H1 (cell line): Measurements from ENCODE around the gene TIGD6. TPM values are rescaled to one million over a fixed set of nuclear protein-coding genes. Genes with fewer than 3 reads are reported as not detected.
A peak's percentile ranks its signal among the peaks of the same experiment; 100 is the strongest.

Experiments
- CTCF ChIA-PET: fragments of 300-600 bp; sonication (Branson Sonifier 250); formaldehyde crosslinking; loops from one replicate; lab custom pipeline; 2021; ENCODE audit not compliant: partially characterized antibody; lab: Charles Lee
- POLR2A ChIA-PET: fragments of 300-600 bp; sonication (Branson Sonifier 250); formaldehyde crosslinking; loops from one replicate; lab custom pipeline; 2021; ENCODE audit warnings: inconsistent platforms; ENCODE audit not compliant: partially characterized antibody; lab: Charles Lee
- DNase-seq, 2 experiments: peaks; one replicate each; pipeline versions ENCODE4 v3.0.0 to v3.0.0-alpha.2; 2010 to 2022; ENCODE audit warnings: low spot score in 2 of 2, low read depth in 1 of 2, mixed read lengths in 1 of 2
- FAIRE-seq: peaks from 2 replicates; lab custom pipeline; 2011; peaks lifted over from hg19 to GRCh38; lab: Jason Lieb, UNC
- H2AFZ ChIP-seq: 2 replicates; pipeline ENCODE4 v1.8.1; 2012; ENCODE audit warnings: low read length, inconsistent platforms
- H2AK5ac ChIP-seq: 2 replicates; pipeline ENCODE4 v1.6.1; 2013; ENCODE audit warnings: low read depth, low read length
- H2BK120ac ChIP-seq: replicated peaks from 2 replicates; pipeline ENCODE3; 2013; ENCODE audit warnings: low read depth, low read length, inconsistent platforms
- H2BK12ac ChIP-seq: 2 replicates; pipeline ENCODE4 v1.6.1; 2013; ENCODE audit warnings: low read depth, low read length
- H2BK15ac ChIP-seq: 2 replicates; pipeline ENCODE4 v1.6.1; 2013; ENCODE audit warnings: low read length
- H2BK20ac ChIP-seq: 2 replicates; pipeline ENCODE4 v1.6.1; 2013; ENCODE audit warnings: low read length
- H2BK5ac ChIP-seq: 2 replicates; pipeline ENCODE4 v1.6.1; 2013; ENCODE audit warnings: low read depth, low read length
- H3K14ac ChIP-seq: 2 replicates; pipeline ENCODE4 v1.6.1; 2013; ENCODE audit warnings: inconsistent platforms; ENCODE audit not compliant: insufficient read length
- H3K18ac ChIP-seq: 2 replicates; pipeline ENCODE4 v1.6.1; 2013; ENCODE audit warnings: low read length; ENCODE audit errors: extremely low read depth
- H3K23ac ChIP-seq: 2 replicates; pipeline ENCODE4 v1.6.1; 2013; ENCODE audit warnings: inconsistent platforms; ENCODE audit not compliant: insufficient read length
- H3K23me2 ChIP-seq: 2 replicates; pipeline ENCODE4 v1.6.1; 2013; ENCODE audit warnings: low read depth, low read length
- H3K27ac ChIP-seq: 2 replicates; pipeline ENCODE4 v1.6.1; 2011; ENCODE audit warnings: low read depth, low read length, inconsistent platforms
- H3K27me3 ChIP-seq, 4 experiments: replicated peaks in 1 of 4; 1 replicate in 1 of 4; 2 replicates in 3 of 4; pipeline versions ENCODE4 v1.6.1 to v1.8.1; 2011 to 2013; ENCODE audit warnings: low read length in 3 of 4, mild to moderate bottlenecking in 3 of 4, inconsistent platforms in 2 of 4, mixed read lengths in 2 of 4, moderate library complexity in 1 of 4; ENCODE audit not compliant: control insufficient read depth in 3 of 4, insufficient read depth in 3 of 4; ENCODE audit errors: extremely low read depth in 1 of 4
- H3K36me3 ChIP-seq, 4 experiments: 2 replicates each; pipeline versions ENCODE4 v1.6.1 to v1.8.1; 2011 to 2013; ENCODE audit warnings: mild to moderate bottlenecking in 4 of 4, low read length in 3 of 4, moderate library complexity in 2 of 4, control low read depth in 1 of 4, inconsistent platforms in 1 of 4; ENCODE audit not compliant: insufficient read depth in 4 of 4, control insufficient read depth in 2 of 4
- H3K4ac ChIP-seq: replicated peaks from 2 replicates; pipeline ENCODE3; 2013; ENCODE audit warnings: low read length, low read depth, mixed read lengths, inconsistent platforms; ENCODE audit not compliant: insufficient read length
- H3K4me1 ChIP-seq, 4 experiments: replicated peaks in 1 of 4; 1 replicate in 1 of 4; 2 replicates in 3 of 4; pipeline versions ENCODE4 v1.6.1 to v1.8.1; 2011 to 2013; ENCODE audit warnings: low read length in 3 of 4, inconsistent platforms in 2 of 4, mixed read lengths in 1 of 4; ENCODE audit not compliant: insufficient read depth in 4 of 4, control insufficient read depth in 3 of 4
- H3K4me2 ChIP-seq, 2 experiments: 2 replicates each; pipeline versions ENCODE4 v1.6.1 to v1.8.1; 2011 to 2013; ENCODE audit warnings: low read depth in 2 of 2, low read length in 2 of 2, control low read depth in 1 of 2, inconsistent platforms in 1 of 2, mild to moderate bottlenecking in 1 of 2; ENCODE audit not compliant: insufficient read depth in 1 of 2
- H3K4me3 ChIP-seq, 4 experiments: fragments of 200-600, 300-600 bp in 1 of 4; sonication (generic), shearing (Covaris generic), sonication (Bioruptor Twin) in 1 of 4; 2 replicates each; pipeline versions ENCODE4 v1.5.1 to v1.8.1; 2011 to 2016; ENCODE audit warnings: low read length in 4 of 4, low read depth in 3 of 4, control low read depth in 2 of 4, inconsistent platforms in 2 of 4, mild to moderate bottlenecking in 2 of 4, mixed read lengths in 1 of 4, moderate library complexity in 1 of 4; ENCODE audit not compliant: insufficient read depth in 2 of 4; ENCODE audit errors: extremely low read depth in 1 of 4
- H3K56ac ChIP-seq: replicated peaks from 2 replicates; pipeline ENCODE3; 2013; ENCODE audit warnings: low read depth, mild to moderate bottlenecking, mixed read lengths, low read length, inconsistent platforms; ENCODE audit not compliant: insufficient read length
- H3K79me1 ChIP-seq: 2 replicates; pipeline ENCODE4 v1.6.1; 2013; ENCODE audit warnings: low read depth, low read length, control low read depth
- H3K79me2 ChIP-seq, 2 experiments: 2 replicates each; pipeline versions ENCODE4 v1.6.1 to v1.8.1; 2012 to 2013; ENCODE audit warnings: low read length in 2 of 2, mild to moderate bottlenecking in 2 of 2, inconsistent platforms in 1 of 2; ENCODE audit not compliant: insufficient read depth in 2 of 2, control insufficient read depth in 1 of 2
- H3K9ac ChIP-seq, 4 experiments: replicated peaks in 1 of 4; 1 replicate in 1 of 4; 2 replicates in 3 of 4; pipeline versions ENCODE4 v1.6.1 to v1.8.1; 2011 to 2013; ENCODE audit warnings: low read depth in 3 of 4, low read length in 3 of 4, control low read depth in 2 of 4, mild to moderate bottlenecking in 2 of 4, moderate library complexity in 2 of 4, inconsistent platforms in 1 of 4; ENCODE audit errors: extremely low read depth in 1 of 4
- H3K9me3 ChIP-seq, 2 experiments: 2 replicates each; pipeline versions ENCODE4 v1.6.1 to v1.8.1; 2012 to 2013; ENCODE audit warnings: mild to moderate bottlenecking in 2 of 2, moderate library complexity in 2 of 2, control low read depth in 1 of 2, inconsistent platforms in 1 of 2, low read depth in 1 of 2, low read length in 1 of 2, mixed read lengths in 1 of 2; ENCODE audit not compliant: insufficient read depth in 2 of 2
- H4K20me1 ChIP-seq, 2 experiments: replicated peaks in 1 of 2; 2 replicates each; pipeline versions ENCODE3 to v1.8.1; 2011 to 2013; ENCODE audit warnings: inconsistent platforms in 2 of 2, low read length in 2 of 2, mild to moderate bottlenecking in 1 of 2; ENCODE audit not compliant: insufficient read depth in 2 of 2, control insufficient read depth in 1 of 2
- H4K5ac ChIP-seq: 2 replicates; pipeline ENCODE4 v1.6.1; 2013; ENCODE audit warnings: low read length, low read depth, mixed read lengths, inconsistent platforms; ENCODE audit not compliant: insufficient read length
- H4K8ac ChIP-seq: 2 replicates; pipeline ENCODE4 v1.8.0; 2013; ENCODE audit warnings: mild to moderate bottlenecking, moderate library complexity, low read length, inconsistent platforms; ENCODE audit not compliant: insufficient read depth; ENCODE audit errors: extremely low read depth
- H4K91ac ChIP-seq: replicated peaks from 2 replicates; pipeline ENCODE3; 2013; ENCODE audit warnings: low read length, mixed read lengths, inconsistent platforms; ENCODE audit not compliant: insufficient read length
- CTCF ChIP-seq, 3 experiments: IDR thresholded peaks; 1 replicate in 2 of 3; 2 replicates in 1 of 3; pipeline versions ENCODE4 v1.5.1 to v1.6.1; 2011; ENCODE audit warnings: low read length in 3 of 3, mild to moderate bottlenecking in 3 of 3, inconsistent platforms in 2 of 3, low read depth in 1 of 3, moderate library complexity in 1 of 3; ENCODE audit not compliant: insufficient read depth in 1 of 3; ENCODE audit errors: control extremely low read depth in 1 of 3
- RAD21 ChIP-seq, 2 experiments: IDR thresholded peaks in 1 of 2; conservative IDR thresholded peaks in 1 of 2; 2 replicates each; pipeline ENCODE4 v1.6.1; 2011; ENCODE audit warnings: low read depth in 2 of 2, low read length in 2 of 2, improper control_type of control experiment in 1 of 2, inconsistent platforms in 1 of 2, mild to moderate bottlenecking in 1 of 2, moderate library complexity in 1 of 2
- ZNF274 ChIP-seq: IDR thresholded peaks from 2 replicates; pipeline ENCODE4 v1.7.0; 2012; ENCODE audit warnings: low read length, borderline replicate concordance; ENCODE audit errors: extremely low read depth
- WGBS, 2 experiments: shearing (Covaris generic) in 1 of 2; methylation state at CpG; one replicate each; pipeline versions ENCODE4 v1.1.6 to v1.1.7; 2013 to 2015; ENCODE audit warnings: low lambda C conversion rate in 2 of 2, mixed read lengths in 2 of 2, inconsistent platforms in 1 of 2, low coverage in 1 of 2, missing lambda C conversion rate in 1 of 2; ENCODE audit not compliant: insufficient replicate concordance in 2 of 2, insufficient coverage in 1 of 2, insufficient read length in 1 of 2; ENCODE audit errors: extremely low coverage in 1 of 2, missing lambda C conversion rate in 1 of 2; 5-methylcytosine and 5-hydroxymethylcytosine counted together
- polyA plus RNA-seq, 7 experiments: library from polyadenylated mRNA; depleted of rRNA in 3 of 7; stranded (reverse) in 5 of 7; unstranded in 2 of 7; fragments of >200 nt in 5 of 7; fragments of 200-250 nt in 2 of 7; gene quantifications; 1 replicate in 5 of 7; 2 replicates in 1 of 7; 4 replicates in 1 of 7; pipeline versions ENCODE4 v1.2.1 to v1.2.3, GENCODE V29; 2011 to 2013; ENCODE audit warnings: missing spikeins in 2 of 7, mixed read lengths in 2 of 7
- total RNA-seq: library from RNA; stranded (reverse); fragmentation: NEBNext Ultra II Directional; extraction: Animal tissue kit (Norgen Biotek cat#: 25700); gene quantifications from 2 replicates; pipeline ENCODE4 v1.2.1, GENCODE V29; 2021

Gene TIGD6
- total and polyA plus RNA-seq, 2 of the 8 experiments (the other 6 are each of a cell fraction or from before 2014, with no cell fraction given): 1.3 to 2.4 TPM

DNA sequence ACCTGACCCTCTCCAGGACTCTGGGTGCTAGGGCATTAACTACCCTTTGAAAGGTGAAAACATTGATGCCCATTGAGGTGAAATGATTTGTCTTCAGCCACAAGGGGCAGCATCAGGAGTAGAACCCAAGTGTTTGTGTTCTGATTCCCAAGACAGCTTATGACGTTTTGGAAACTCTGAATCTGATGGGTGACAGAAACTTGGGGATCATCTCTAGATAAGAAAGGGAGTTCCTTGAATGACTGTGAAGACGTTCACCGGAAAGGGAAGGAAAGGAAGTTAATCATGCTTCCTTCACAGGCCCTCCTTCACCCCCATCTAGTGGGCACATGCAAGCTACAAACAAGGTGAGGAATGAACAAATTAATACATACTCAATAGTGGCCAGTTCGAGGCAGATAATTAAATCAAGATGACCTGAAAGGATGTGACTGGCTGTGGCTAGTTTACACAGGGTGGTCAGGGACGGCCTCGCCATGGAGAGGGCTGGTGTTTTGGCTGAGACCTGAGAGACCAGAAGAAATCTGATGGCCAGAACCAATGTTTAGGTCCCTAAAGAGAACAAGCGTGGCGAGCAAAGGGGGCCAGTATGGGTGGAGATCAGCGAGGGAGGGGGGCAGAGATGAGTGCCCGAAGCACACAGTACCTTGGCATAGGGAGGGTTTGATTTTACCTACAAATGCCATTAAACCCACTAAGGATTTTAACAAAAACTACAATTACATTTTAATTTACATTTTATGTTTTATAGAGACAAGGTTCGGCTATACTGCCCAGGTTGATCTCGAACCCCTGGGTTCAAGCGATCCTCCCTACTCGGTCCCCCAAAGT is 40.8 kb downstream of the TIGD6 start:
- peak overlapping the region; percentile 49; the same call in 1 of the 2 replicates for H2BK5ac ChIP-seq
- H3K27ac ChIP-seq: 0 out of 2 replicates have a peak overlapping the region, but pooled peaks have one; percentile 26
- peaks cover 0 to 5% (median 1%) of the 10 kb centered on the region in 4 experiments; a peak in 3 of 7 replicates for H3K27me3 ChIP-seq
- FAIRE-seq (peak; percentile 48), DNase-seq (peak in 1 of 2 experiments; percentile 52)
- POLR2A ChIA-PET: interaction anchor here (0.8 to 1.7 kb wide), 3 partner anchors 42 to 123 kb away, joined by 3 to 4 read pairs (median 3); no protein-coding TSS in a partner anchor
- H2BK120ac ChIP-seq: no peak overlapping the region
- no peak overlapping the region for H3K18ac ChIP-seq
- peak overlapping the region; percentile 71 to 95 for H3K4me2 ChIP-seq
- no peaks in the 10 kb centered on the region for H3K79me2 ChIP-seq
- no peak overlapping the region for H3K14ac ChIP-seq
- no peak overlapping the region; the same call in 1 of the 2 replicates for H2BK15ac ChIP-seq
- no peak overlapping the region for H4K91ac ChIP-seq
- H3K9ac ChIP-seq: peak overlapping the region in 1 of 4 experiments; percentile 53; a peak in 2 of 7 replicates
- peaks cover 9% of the 10 kb centered on the region for H3K23me2 ChIP-seq
- H2BK20ac ChIP-seq: no peak overlapping the region
- 40% methylated on average over 14 of the region's 14 CpGs; no CpG with 5 or more reads in 1 of the 2 experiments for WGBS, 2 experiments
- H4K5ac ChIP-seq: no peak overlapping the region
- no peaks in the 10 kb centered on the region for H3K79me1 ChIP-seq
- peaks cover 0 to 8% (median 5%) of the 10 kb centered on the region in 4 experiments; a peak in 4 of 7 replicates for H3K4me1 ChIP-seq
- H3K36me3 ChIP-seq: no peaks in the 10 kb centered on the region
- H3K23ac ChIP-seq: no peak overlapping the region
- no peak overlapping the region for H2BK12ac ChIP-seq
- H3K4ac ChIP-seq: peak overlapping the region; percentile 27
- TF ChIP-seq ZNF274: no peak
- peak in 2 of 3 experiments; percentile 59 to 72; a peak in 3 of 4 replicates for TF ChIP-seq CTCF (IDR thresholded peaks at IDR 0.05; ENCODE audit: control extremely low read depth in 1 of 3, insufficient read depth in 1 of 3, low read depth in 1 of 3, low read length in 3 of 3)
- 0 out of 4 replicates have a peak, but pooled peaks of 1 of the 2 experiments have one; percentile 18 for TF ChIP-seq RAD21 (IDR thresholded peaks at IDR 0.05 in 1 of 2, conservative IDR thresholded peaks at IDR 0.05 in 1 of 2; ENCODE audit: low read depth in 2 of 2, low read length in 2 of 2)
- H3K9me3 ChIP-seq: no peaks in the 10 kb centered on the region
- peak overlapping the region; percentile 39 to 87 (median 57) for H3K4me3 ChIP-seq
- peak overlapping the region; percentile 59 for H2AFZ ChIP-seq
- H4K20me1 ChIP-seq: peaks cover 0 to 2% of the 10 kb centered on the region in 2 experiments
- CTCF ChIA-PET: interaction anchor here (0.6 to 8.5 kb wide), 40 partner anchors 9 to 615 kb away, joined by 3 to 112 read pairs (median 4); partner anchors contain the start of genes GRPEL2, PDE6A and TIGD6
- H3K56ac ChIP-seq: no peak overlapping the region
- no peak overlapping the region for H2AK5ac ChIP-seq
- 0 out of 2 replicates have a peak overlapping the region, but pooled peaks have one; percentile 32 for H4K8ac ChIP-seq
